ENCODE data around the gene ITPK1.

Gene ITPK1

DNA sequence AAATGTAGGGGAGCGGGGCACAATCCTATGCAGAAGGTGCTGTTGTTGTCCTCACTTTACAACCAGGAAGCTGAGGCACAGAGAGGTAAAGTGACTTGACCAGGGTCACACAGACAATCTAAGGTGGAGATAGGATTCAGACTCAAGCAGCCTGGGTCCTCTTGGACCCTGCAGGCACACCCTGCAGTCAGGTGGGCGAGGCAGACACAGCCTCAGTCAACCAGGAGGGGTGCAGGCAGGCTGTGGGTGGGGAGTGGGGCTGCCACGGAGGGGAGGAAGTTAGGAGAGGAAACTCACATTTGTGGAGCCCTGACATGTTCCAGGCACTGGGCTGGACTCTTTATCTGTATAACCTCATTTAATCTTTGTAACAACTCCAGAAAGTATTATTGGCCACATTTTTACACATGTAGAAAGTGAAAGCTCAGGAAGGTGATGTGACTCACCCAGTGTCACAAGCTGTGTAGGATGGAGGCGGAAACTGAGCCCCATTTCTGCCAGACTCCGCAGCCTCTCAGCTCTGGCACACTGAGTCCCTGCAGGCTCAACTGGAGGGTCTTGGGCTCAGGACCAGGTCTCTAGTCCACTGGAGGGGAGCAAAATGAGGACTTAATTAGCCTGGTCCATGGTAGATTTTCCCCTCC is 217.7 kb downstream of the ITPK1 start:
- Histone ChIP-seq H3K9me3 (ENCODE audit: low read depth, low read length) (no peaks in the 10 kb centered on the region), H3K9ac (ENCODE audit: insufficient read length) (no peak overlapping the region), H3K27ac (no peak overlapping the region), H3K36me3 (ENCODE audit: insufficient read depth, low read length) (no peaks in the 10 kb centered on the region), H3K4me3 (no peak overlapping the region)
- no peak for DNase-seq (ENCODE audit: low read depth, low spot score)
- TF ChIP-seq POLR2AphosphoS5 (IDR thresholded peaks at IDR 0.05; ENCODE audit: borderline replicate concordance, low read depth, low read length) (no peak), EZH2 (IDR thresholded peaks at IDR 0.05) (no peak), FOXP2 (optimal IDR thresholded peaks at IDR 0.05; ENCODE audit: control extremely low read depth, extremely low read length, insufficient read depth) (no peak)

DNA sequence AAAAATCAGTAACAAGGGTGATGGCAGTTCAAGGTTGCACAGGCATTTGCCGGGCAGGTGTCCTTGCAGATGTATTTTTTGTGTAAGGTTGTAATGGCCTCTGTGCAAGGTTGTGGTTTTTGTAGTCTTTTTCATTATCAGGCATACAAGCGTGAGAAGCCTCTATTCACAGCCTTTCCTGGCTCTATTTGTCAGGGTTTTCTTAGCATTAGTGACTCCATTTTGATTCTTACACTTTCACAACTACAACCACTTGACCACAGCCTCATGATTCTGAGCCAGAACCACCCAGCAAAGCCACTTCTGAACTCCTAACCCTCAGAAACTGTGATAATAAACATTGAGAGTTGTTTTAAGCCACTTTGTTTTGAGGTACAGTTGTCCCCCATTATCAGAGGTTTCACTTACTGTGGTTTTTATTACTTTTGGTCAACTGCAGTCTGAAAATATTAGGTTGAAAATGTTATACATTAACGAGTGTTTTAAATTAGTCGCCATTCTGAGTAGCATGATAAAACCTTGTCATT is 220.3 kb downstream of the ITPK1 start:
- H3K27ac ChIP-seq = no peak overlapping the region
- H3K36me3 ChIP-seq (ENCODE audit: insufficient read depth, low read length) = no peaks in the 10 kb centered on the region
- H3K4me3 ChIP-seq = no peak overlapping the region
- H3K9me3 ChIP-seq (ENCODE audit: low read depth, low read length) = no peaks in the 10 kb centered on the region
- H3K9ac ChIP-seq (ENCODE audit: insufficient read length) = no peak overlapping the region
- DNase-seq (ENCODE audit: low read depth, low spot score) = no peak
- TF ChIP-seq EZH2 (IDR thresholded peaks at IDR 0.05) = no peak
- TF ChIP-seq POLR2AphosphoS5 (IDR thresholded peaks at IDR 0.05; ENCODE audit: borderline replicate concordance, low read depth, low read length) = no peak
- TF ChIP-seq FOXP2 (optimal IDR thresholded peaks at IDR 0.05; ENCODE audit: control extremely low read depth, extremely low read length, insufficient read depth) = no peak

GRCh38 chr14:92892589-92892988 is 223.1 kb downstream of the ITPK1 start:
- Histone ChIP-seq H3K27ac (no peak overlapping the region), H3K9ac (ENCODE audit: insufficient read length) (no peak overlapping the region), H3K9me3 (ENCODE audit: low read depth, low read length) (no peaks in the 10 kb centered on the region), H3K4me3 (no peak overlapping the region), H3K36me3 (ENCODE audit: insufficient read depth, low read length) (no peaks in the 10 kb centered on the region)
- TF ChIP-seq POLR2AphosphoS5 (IDR thresholded peaks at IDR 0.05; ENCODE audit: borderline replicate concordance, low read depth, low read length) = no peak
- TF ChIP-seq EZH2 (IDR thresholded peaks at IDR 0.05) = no peak
- no peak for TF ChIP-seq FOXP2 (optimal IDR thresholded peaks at IDR 0.05; ENCODE audit: control extremely low read depth, extremely low read length, insufficient read depth)
- no peak for DNase-seq (ENCODE audit: low read depth, low spot score)

GRCh38 chr14:92890830-92891588 is 224.7 kb downstream of the ITPK1 start:
- no peak for DNase-seq (ENCODE audit: low read depth, low spot score)
- no peak overlapping the region for H3K9ac ChIP-seq (ENCODE audit: insufficient read length)
- TF ChIP-seq POLR2AphosphoS5 (IDR thresholded peaks at IDR 0.05; ENCODE audit: borderline replicate concordance, low read depth, low read length) (no peak), FOXP2 (optimal IDR thresholded peaks at IDR 0.05; ENCODE audit: control extremely low read depth, extremely low read length, insufficient read depth) (no peak), EZH2 (IDR thresholded peaks at IDR 0.05) (no peak)
- H3K9me3 ChIP-seq (ENCODE audit: low read depth, low read length) = no peaks in the 10 kb centered on the region
- H3K4me3 ChIP-seq = no peak overlapping the region
- no peaks in the 10 kb centered on the region for H3K36me3 ChIP-seq (ENCODE audit: insufficient read depth, low read length)
- H3K27ac ChIP-seq = no peak overlapping the region

- no peak overlapping the region for H3K4me3 ChIP-seq
- no peak for DNase-seq (ENCODE audit: low read depth, low spot score)
Observed at GRCh38 chr14:92888896-92889295, 226.8 kb downstream of the ITPK1 start.

GRCh38 chr14:92887157-92887556 is 228.6 kb downstream of the ITPK1 start:
- no peak overlapping the region for H3K9ac ChIP-seq (ENCODE audit: insufficient read length)
- DNase-seq (ENCODE audit: low read depth, low spot score) = no peak
- H3K27ac ChIP-seq = no peak overlapping the region
- no peaks in the 10 kb centered on the region for H3K9me3 ChIP-seq (ENCODE audit: low read depth, low read length)
- TF ChIP-seq EZH2 (IDR thresholded peaks at IDR 0.05) (no peak), POLR2AphosphoS5 (IDR thresholded peaks at IDR 0.05; ENCODE audit: borderline replicate concordance, low read depth, low read length) (no peak), FOXP2 (optimal IDR thresholded peaks at IDR 0.05; ENCODE audit: control extremely low read depth, extremely low read length, insufficient read depth) (no peak)
- H3K4me3 ChIP-seq = no peak overlapping the region
- no peaks in the 10 kb centered on the region for H3K36me3 ChIP-seq (ENCODE audit: insufficient read depth, low read length)

More at GRCh38 chr14:92888896-92889295, 226.8 kb downstream of the ITPK1 start:
- TF ChIP-seq FOXP2 (optimal IDR thresholded peaks at IDR 0.05; ENCODE audit: control extremely low read depth, extremely low read length, insufficient read depth) (no peak), EZH2 (IDR thresholded peaks at IDR 0.05) (no peak), POLR2AphosphoS5 (IDR thresholded peaks at IDR 0.05; ENCODE audit: borderline replicate concordance, low read depth, low read length) (no peak)
- H3K9me3 ChIP-seq (ENCODE audit: low read depth, low read length) = no peaks in the 10 kb centered on the region
- no peaks in the 10 kb centered on the region for H3K36me3 ChIP-seq (ENCODE audit: insufficient read depth, low read length)
- no peak overlapping the region for H3K9ac ChIP-seq (ENCODE audit: insufficient read length)
- no peak overlapping the region for H3K27ac ChIP-seq

Measured in SK-N-MC (cell line).